Effector CD4-positive, alpha-beta T cell (primary cell): ENCODE measurements around the gene ELF4.

Experiments used
- DNase-seq: peaks from one replicate; pipeline ENCODE4 v3.0.0-alpha.2; 2020

The ELF4 gene

DNA sequence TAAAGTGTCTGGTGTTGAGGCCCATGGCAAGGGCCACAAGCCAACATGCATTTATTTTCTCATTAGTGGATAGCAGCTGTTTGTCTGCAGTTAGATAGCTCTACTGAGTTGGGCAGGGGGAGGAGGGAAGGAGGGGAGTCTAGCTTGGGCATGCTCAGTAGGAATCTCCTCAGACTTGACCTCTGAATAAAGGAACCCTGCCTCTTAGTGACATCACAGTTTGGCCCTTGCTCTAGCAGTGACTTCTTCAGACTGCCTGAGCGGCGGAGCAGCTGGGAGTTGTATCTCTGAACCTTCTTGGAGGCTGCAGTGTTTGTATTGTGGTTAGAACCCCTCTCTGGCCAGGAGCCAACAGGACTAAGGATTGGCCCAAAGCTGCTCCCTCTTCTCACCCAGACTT is 70.5 kb downstream of the ELF4 start:
- no peak for DNase-seq

DNA sequence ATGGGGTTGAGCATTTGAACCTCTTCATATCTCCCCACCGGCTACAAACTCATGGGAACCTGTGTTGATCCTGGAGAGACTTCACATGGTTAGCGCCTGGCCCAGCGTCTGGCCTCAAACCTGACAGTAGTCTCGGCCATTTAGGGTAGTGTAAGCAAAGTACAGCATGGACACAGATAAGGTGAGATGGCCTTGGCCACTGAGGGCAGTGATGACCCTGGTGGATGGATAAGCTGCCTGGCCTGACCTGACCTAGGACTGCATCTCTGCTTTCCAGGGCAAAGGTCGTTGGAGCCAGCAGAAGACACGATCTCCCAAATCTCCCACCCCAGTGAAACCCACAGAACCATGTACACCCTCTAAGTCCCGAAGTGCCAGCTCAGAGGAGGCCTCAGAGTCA is 76.1 kb downstream of the ELF4 start:
- no peak for DNase-seq

DNA sequence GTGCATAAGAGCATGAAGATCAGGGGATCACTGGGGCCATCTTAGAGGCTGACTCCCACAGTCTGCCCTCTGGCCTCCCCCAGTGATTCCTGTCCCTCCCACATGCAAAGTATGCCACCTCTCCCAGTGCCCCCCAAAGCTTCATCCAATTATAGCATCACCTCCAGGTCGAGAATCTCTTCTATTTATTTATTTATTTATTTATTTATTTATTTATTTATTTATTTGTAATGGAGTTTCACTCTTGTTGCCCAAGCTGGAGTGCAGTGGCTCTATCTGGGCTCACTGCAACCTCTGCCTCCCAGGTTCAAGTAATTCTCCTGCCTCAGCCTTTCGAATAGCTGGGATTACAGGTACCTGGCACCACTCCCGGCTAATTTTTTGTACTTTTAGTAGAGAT is 77.7 kb downstream of the ELF4 start:
- no peak for DNase-seq

DNA sequence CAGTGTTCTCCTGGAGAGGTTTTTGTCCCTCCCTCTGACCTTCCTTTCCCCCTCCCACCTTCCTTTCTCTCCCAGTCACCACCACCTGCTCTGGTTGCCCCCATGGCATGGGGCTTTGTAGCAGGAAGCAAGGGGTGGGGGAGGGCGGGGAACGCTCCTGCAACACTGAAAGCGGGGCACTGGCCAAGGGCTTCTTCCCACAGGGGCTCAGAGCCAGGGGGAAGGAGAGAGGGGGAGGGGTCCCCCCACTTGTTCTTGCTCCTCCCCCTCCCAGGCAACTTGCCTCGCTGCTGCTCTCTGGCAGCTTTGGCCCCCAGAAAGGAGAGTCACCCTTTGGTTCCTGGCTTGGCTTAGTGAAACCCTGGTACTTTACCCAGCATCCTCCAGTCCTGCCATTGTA is 79.5 kb downstream of the ELF4 start:
- DNase-seq, result no peak

DNA sequence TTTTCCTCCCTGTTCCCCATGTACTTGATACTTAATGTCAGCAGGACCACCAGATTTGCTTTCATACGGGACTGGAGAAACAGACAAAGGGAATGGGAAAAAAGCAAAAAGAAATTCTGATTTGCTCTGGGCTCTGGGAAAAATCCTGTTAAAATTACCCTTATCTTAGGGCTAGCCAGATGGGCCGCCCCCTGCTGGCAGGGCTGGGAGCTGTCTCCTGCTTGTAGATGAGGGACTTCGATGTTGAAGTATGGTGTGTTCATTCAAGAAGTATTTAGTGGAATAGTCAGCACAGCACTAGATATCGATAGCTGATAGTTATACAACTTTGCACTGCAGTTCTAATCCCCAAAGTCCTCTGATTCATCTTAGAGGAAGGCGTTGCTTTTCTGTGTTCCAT is 82.1 kb downstream of the ELF4 start:
- DNase-seq, result peak; percentile 49

DNA sequence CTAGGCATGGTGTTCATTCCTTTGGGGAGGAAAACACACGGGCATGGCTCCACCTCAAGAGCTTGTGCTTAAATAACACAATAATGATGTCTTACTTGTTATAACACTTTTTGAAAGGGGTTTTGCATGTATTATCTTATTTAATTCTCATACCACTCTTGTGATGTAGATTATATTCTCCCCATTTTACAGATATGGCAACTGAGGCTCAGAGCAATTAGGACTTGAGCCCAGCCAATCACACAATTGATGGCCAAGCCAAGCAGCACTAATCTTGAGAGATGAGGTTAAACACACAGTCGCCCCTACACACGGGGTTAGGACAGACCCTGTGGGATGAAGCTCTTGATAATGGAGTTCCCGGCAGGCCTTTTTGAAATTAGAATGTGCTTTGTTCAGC is 82.7 kb downstream of the ELF4 start:
- no peak for DNase-seq

DNA sequence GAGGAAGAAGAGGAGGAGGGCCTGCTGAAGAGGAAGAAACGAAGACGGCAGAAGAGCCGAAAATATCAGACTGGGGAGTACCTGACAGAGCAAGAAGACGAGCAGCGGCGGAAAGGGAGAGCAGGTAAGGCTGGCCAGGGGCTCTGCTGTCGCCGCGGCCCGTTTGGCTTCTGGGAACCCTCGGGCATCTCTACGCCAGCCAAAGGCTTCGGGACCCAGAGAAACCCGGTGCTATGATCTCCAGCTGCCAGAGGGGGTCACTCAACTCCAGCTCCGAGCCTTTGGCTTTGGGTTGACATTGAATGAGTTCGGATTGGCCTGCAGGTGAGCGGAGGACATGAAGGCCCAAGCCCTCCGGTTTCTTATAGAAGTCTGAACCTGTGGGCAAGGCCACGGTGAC is 85.0 kb downstream of the ELF4 start:
- no peak for DNase-seq

DNA sequence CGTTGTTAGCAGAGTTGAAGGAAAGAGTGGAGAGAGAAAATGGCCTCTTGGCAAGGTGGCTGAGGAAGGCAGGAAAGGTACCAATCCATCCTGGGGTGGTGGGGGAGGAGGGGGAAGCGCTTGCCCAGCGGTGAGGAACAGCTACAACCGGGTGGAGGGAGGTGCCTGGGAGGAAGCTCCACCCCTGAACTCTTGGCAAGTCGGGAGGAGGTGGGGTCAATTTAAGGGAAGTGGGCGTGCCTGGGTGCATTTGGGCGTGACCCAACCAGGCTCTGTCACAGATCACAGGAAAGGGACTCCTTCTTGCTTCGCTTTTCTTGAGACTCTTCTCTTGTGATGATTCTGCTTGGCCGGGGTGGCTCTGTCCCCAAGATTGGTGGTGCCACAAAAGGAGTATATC is 86.2 kb downstream of the ELF4 start:
- DNase-seq, result peak; percentile 62

DNA sequence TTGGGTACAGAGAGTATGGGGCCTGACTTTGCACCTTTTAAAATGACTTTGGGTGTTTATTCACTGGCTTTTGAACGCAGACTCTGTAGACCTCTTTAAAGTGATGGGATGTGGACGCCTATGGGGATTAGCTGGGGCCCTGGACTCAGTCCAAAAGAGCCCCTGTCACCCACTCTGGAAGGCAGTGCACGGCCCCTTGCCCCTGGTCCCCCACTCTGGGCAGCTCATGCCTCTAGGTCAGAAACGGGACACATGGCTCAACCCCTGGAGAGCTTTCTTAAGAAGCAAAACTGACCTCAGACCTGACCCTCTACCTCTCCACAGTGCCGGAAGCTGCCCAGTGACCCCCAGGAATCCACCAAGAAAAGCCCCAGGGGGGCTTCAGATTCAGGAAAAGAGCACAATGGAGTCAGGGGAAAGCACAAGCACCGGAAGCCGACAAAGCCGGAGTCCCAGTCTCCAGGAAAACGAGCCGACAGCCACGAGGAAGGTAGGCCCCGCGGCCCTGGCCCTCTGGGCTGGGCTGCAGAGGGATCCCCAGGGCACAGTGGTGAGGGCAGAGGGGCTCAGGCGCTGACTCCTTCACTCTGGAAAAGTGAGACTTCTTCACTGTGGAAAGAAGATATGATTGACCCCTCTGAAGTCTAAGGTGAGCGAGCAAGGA is 89.5 kb downstream of the ELF4 start:
- no peak for DNase-seq

DNA sequence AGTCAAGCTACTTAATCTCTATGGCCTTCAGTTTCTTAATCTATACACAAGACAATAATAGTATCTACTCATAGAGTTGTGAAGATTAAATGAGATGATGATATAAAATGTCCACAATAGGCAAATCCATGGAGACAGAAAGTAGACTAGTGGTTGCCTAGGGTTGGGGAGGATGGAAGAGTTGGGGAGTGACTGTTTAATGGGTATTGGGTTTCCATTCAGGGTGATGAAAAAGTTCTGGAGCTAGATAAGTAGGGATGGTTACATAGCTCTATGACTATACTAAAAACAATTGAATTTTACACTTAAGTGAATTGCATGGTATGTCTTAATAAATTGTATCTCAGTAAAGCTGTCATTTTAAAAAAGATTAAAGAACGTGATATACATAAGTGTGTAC is 92.2 kb downstream of the ELF4 start:
- DNase-seq, result no peak

DNA sequence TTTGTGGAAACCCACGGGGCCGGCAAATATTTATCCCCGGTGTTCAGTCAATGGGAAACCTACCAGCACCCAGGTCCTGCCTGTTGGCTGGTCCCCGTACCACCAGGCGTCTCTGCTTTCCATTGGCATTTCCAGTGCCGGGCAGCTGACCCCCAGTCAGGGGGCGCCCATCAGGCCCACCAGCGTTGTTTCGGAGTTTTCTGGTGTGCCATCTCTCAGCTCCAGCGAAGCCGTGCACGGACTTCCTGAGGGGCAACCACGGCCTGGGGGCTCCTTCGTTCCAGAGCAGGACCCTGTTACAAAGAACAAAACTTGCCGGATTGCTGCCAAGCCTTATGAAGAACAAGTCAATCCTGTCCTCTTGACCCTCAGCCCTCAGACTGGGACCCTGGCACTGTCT is 95.1 kb downstream of the ELF4 start:
- DNase-seq, result no peak
